GM06990 (cell line): ENCODE data around the gene FAM20A.

Experiments
- DNase-seq: peaks from one replicate; pipeline ENCODE4 v3.0.0-alpha.2; 2011; ENCODE audit not compliant: insufficient read length; ENCODE audit errors: extremely low read depth
- H3K27me3 ChIP-seq: replicated peaks from 2 replicates; pipeline ENCODE4 v1.6.0; 2011; ENCODE audit warnings: low read length; ENCODE audit not compliant: control insufficient read depth, insufficient read depth
- H3K36me3 ChIP-seq: 2 replicates; pipeline ENCODE4 v1.5.1; 2011; ENCODE audit warnings: low read length; ENCODE audit not compliant: control insufficient read depth, insufficient read depth
- H3K4me3 ChIP-seq: replicated peaks from 2 replicates; pipeline ENCODE4 v1.5.1; 2011; ENCODE audit warnings: low read depth, mild to moderate bottlenecking, control low read depth, low read length
- CTCF ChIP-seq: IDR thresholded peaks from 2 replicates; pipeline ENCODE4 v1.5.1; 2011; ENCODE audit warnings: low read length, control low read depth, mild to moderate bottlenecking, inconsistent platforms; ENCODE audit not compliant: insufficient read depth, poor library complexity, severe bottlenecking

FAM20A gene

GRCh38 chr17:68576137-68576536 lies 25.0 kb downstream of the FAM20A start:
- DNase-seq = no peak
- Histone ChIP-seq H3K36me3 (no peaks in the 10 kb centered on the region), H3K27me3 (no peaks in the 10 kb centered on the region), H3K4me3 (no peak overlapping the region)
- no peak for TF ChIP-seq CTCF

- TF ChIP-seq CTCF = no peak
- Histone ChIP-seq H3K4me3 (no peak overlapping the region), H3K27me3 (no peaks in the 10 kb centered on the region), H3K36me3 (no peaks in the 10 kb centered on the region)
- no peak for DNase-seq
Measured at GRCh38 chr17:68573338-68573737, 27.8 kb downstream of the FAM20A start.

- no peaks in the 10 kb centered on the region for H3K36me3 ChIP-seq
- H3K4me3 ChIP-seq = no peak overlapping the region
- no peak for TF ChIP-seq CTCF
- H3K27me3 ChIP-seq = no peaks in the 10 kb centered on the region
- no peak for DNase-seq
Measured at GRCh38 chr17:68572138-68572842, 28.9 kb downstream of the FAM20A start.

- no peak for DNase-seq
- TF ChIP-seq CTCF = no peak
- Histone ChIP-seq H3K4me3 (no peak overlapping the region), H3K27me3 (no peaks in the 10 kb centered on the region; the same call in 1 of the 2 replicates), H3K36me3 (no peaks in the 10 kb centered on the region)
Measured at GRCh38 chr17:68570526-68570925, 30.6 kb downstream of the FAM20A start.

- no peak for DNase-seq
- TF ChIP-seq CTCF = no peak
- Histone ChIP-seq H3K4me3 (no peak overlapping the region), H3K27me3 (no peaks in the 10 kb centered on the region; the same call in 1 of the 2 replicates), H3K36me3 (no peaks in the 10 kb centered on the region)
Measured at GRCh38 chr17:68569346-68569745, 31.8 kb downstream of the FAM20A start.

- H3K36me3 ChIP-seq = no peaks in the 10 kb centered on the region
- no peak overlapping the region for H3K4me3 ChIP-seq
- TF ChIP-seq CTCF = no peak
- no peak for DNase-seq
- no peaks in the 10 kb centered on the region; the same call in 1 of the 2 replicates for H3K27me3 ChIP-seq
Measured at GRCh38 chr17:68568581-68568980, 32.6 kb downstream of the FAM20A start.
